HG03139 (cell line): ENCODE measurements around the gene NALF2.

Experiments
- ATAC-seq: cut with Tn5 transposase; IDR thresholded peaks from one replicate; pipeline ENCODE4 v1.9.1; 2021; ENCODE audit not compliant: unreplicated experiment

The NALF2 gene

GRCh38 chrX:69503782-69504625 is at the start of gene NALF2:
Gene NALF2 (plus strand): TSS chrX:69504326. CDS start chrX:69505283, 957 bp downstream.
- no peak for ATAC-seq

- ATAC-seq: no peak
Measured at GRCh38 chrX:69457756-69458155, 46.4 kb upstream of the NALF2 start.

GRCh38 chrX:69466546-69466945 is 37.6 kb upstream of the NALF2 start:
- ATAC-seq: no peak

GRCh38 chrX:69469975-69470374 is 34.2 kb upstream of the NALF2 start:
- no peak for ATAC-seq

- no peak for ATAC-seq
Measured at GRCh38 chrX:69489625-69490024, 14.5 kb upstream of the NALF2 start.

- no peak for ATAC-seq
Measured at GRCh38 chrX:69493193-69493592, 10.9 kb upstream of the NALF2 start.

GRCh38 chrX:69493766-69494165 is 10.4 kb upstream of the NALF2 start:
- no peak for ATAC-seq

- no peak for ATAC-seq
Measured at GRCh38 chrX:69496183-69496582, 7.9 kb upstream of the NALF2 start.

- no peak for ATAC-seq
Measured at GRCh38 chrX:69501429-69501828, 2.7 kb upstream of the NALF2 start.

- ATAC-seq: no peak
Measured at GRCh38 chrX:69503228-69503781, 821 bp upstream of the NALF2 start.

GRCh38 chrX:69504626-69505612 is 793 bp downstream of the NALF2 start:
- ATAC-seq: no peak

- no peak for ATAC-seq
Measured at GRCh38 chrX:69505772-69506616, 1.9 kb downstream of the NALF2 start.

- ATAC-seq: no peak
Measured at GRCh38 chrX:69506617-69507499, 2.7 kb downstream of the NALF2 start.

- no peak for ATAC-seq
Measured at GRCh38 chrX:69507500-69507789, 3.3 kb downstream of the NALF2 start.

GRCh38 chrX:69508610-69509009 is 4.5 kb downstream of the NALF2 start:
- no peak for ATAC-seq

- ATAC-seq: no peak
Measured at GRCh38 chrX:69510137-69510715, 6.1 kb downstream of the NALF2 start.

GRCh38 chrX:69510914-69511513 is 6.9 kb downstream of the NALF2 start:
- no peak for ATAC-seq

GRCh38 chrX:69522052-69522451 is 17.9 kb downstream of the NALF2 start:
- no peak for ATAC-seq

GRCh38 chrX:69523314-69523713 is 19.2 kb downstream of the NALF2 start:
- ATAC-seq: no peak
